A549 (cell line): Measurements from ENCODE around the gene DMPK. TPM values are rescaled to one million over a fixed set of nuclear protein-coding genes. Genes with fewer than 3 reads are reported as not detected.

Source experiments
- ATAC-seq, 2 experiments: fragments of 200-7000 bp in 1 of 2; fragments of >200 bp in 1 of 2; cut with Nextera tagmentation in 1 of 2; cut with Tn5 transposase in 1 of 2; 3 replicates each; pipeline versions ENCODE4 v1.8.0 to v1.9.1; 2018 to 2020; ENCODE audit warnings: mild to moderate bottlenecking in 1 of 2, moderate library complexity in 1 of 2
- CTCF ChIA-PET: fragments of 300-600 bp; sonication (Branson Sonifier 250); formaldehyde crosslinking; extraction: SDS; loops from one replicate; lab custom pipeline; 2021; ENCODE audit warnings: antibody characterized with exemption, inconsistent platforms; lab: Yijun Ruan, JAX
- POLR2A ChIA-PET: fragments of 350-600 bp; formaldehyde crosslinking; extraction: SDS; loops from one replicate; lab custom pipeline; 2021; ENCODE audit warnings: antibody characterized with exemption, inconsistent platforms; lab: Yijun Ruan, JAX
- DNase-seq, 2 experiments: peaks; one replicate each; pipeline versions ENCODE4 v3.0.0 to v3.0.0-alpha.2; 2011 to 2016; ENCODE audit warnings: low read depth in 1 of 2, low spot score in 1 of 2
- FAIRE-seq: peaks from 2 replicates; lab custom pipeline; 2011; peaks lifted over from hg19 to GRCh38; lab: Jason Lieb, UNC
- H3K27ac ChIP-seq, 2 experiments: fragments of >200 bp; sonication (Bioruptor Twin); formaldehyde crosslinking; 3 replicates each; pipeline ENCODE4 v1.5.1; 2016 to 2017
- H3K4me1 ChIP-seq: fragments of >200 bp; sonication (Bioruptor Twin); formaldehyde crosslinking; 3 replicates; pipeline ENCODE4 v1.6.1; 2016
- H3K4me2 ChIP-seq: fragments of >200 bp; sonication (Bioruptor Twin); formaldehyde crosslinking; 3 replicates; pipeline ENCODE4 v1.6.1; 2016
- H3K4me3 ChIP-seq: fragments of >200 bp; sonication (Bioruptor Twin); formaldehyde crosslinking; 3 replicates; pipeline ENCODE4 v1.5.1; 2016
- H3K9me3 ChIP-seq: fragments of >200 bp; sonication (Bioruptor Twin); formaldehyde crosslinking; 3 replicates; pipeline ENCODE4 v1.6.1; 2016
- CEBPB ChIP-seq, 2 experiments: fragments of >200 bp in 1 of 2; sonication (Bioruptor Twin) in 1 of 2; formaldehyde crosslinking in 1 of 2; IDR thresholded peaks; 2 replicates each; pipeline ENCODE4 v1.6.1; 2012 to 2016
- CHD4 ChIP-seq: fragments of 200-600 bp; sonication (generic); IDR thresholded peaks from 2 replicates; pipeline ENCODE4 v1.6.1; 2016; ENCODE audit warnings: antibody characterized with exemption, mild to moderate bottlenecking, borderline replicate concordance
- EHF ChIP-seq: fragments of 250-450 bp; sonication (Bioruptor Pico); IDR thresholded peaks from 2 replicates; pipeline ENCODE4 v1.5.0; 2020; ENCODE audit warnings: mild to moderate bottlenecking
- EP300 ChIP-seq, 2 experiments: fragments of >200 bp; sonication (Bioruptor Twin); formaldehyde crosslinking; IDR thresholded peaks; 2 replicates in 1 of 2; 3 replicates in 1 of 2; pipeline ENCODE4 v1.6.1; 2016 to 2017
- GATA3 ChIP-seq: IDR thresholded peaks from 2 replicates; pipeline ENCODE4 v1.6.1; 2012; ENCODE audit warnings: borderline replicate concordance
- HES2 ChIP-seq: fragments of >200 bp; sonication (Bioruptor Twin); formaldehyde crosslinking; IDR thresholded peaks from 2 replicates; pipeline ENCODE4 v1.6.1; 2016
- HOXA7 ChIP-seq: fragments of 250-450 bp; sonication (Bioruptor Pico); IDR thresholded peaks from 2 replicates; pipeline ENCODE4 v1.5.0; 2020; ENCODE audit warnings: mild to moderate bottlenecking, moderate library complexity
- HOXB13 ChIP-seq: fragments of 250-450 bp; sonication (Bioruptor Pico); IDR thresholded peaks from 2 replicates; pipeline ENCODE4 v1.5.0; 2020; ENCODE audit warnings: low read depth, mild to moderate bottlenecking, moderate library complexity
- HOXB5 ChIP-seq: fragments of 250-450 bp; sonication (Bioruptor Pico); IDR thresholded peaks from 2 replicates; pipeline ENCODE4 v1.5.0; 2020; ENCODE audit warnings: mild to moderate bottlenecking, moderate library complexity
- JUNB ChIP-seq: fragments of >200 bp; sonication (Bioruptor Twin); formaldehyde crosslinking; IDR thresholded peaks from 2 replicates; pipeline ENCODE4 v1.6.1; 2016
- KDM5A ChIP-seq: fragments of 200-600 bp; sonication (generic); IDR thresholded peaks from 2 replicates; pipeline ENCODE4 v1.6.1; 2016; ENCODE audit warnings: antibody characterized with exemption, mild to moderate bottlenecking
- MAFK ChIP-seq: fragments of 450-650 bp; IDR thresholded peaks from 2 replicates; pipeline ENCODE4 v1.6.1; 2014; ENCODE audit not compliant: partially characterized antibody
- MAX ChIP-seq: IDR thresholded peaks from 2 replicates; pipeline ENCODE4 v1.6.1; 2012
- MAZ ChIP-seq: fragments of 150-350 bp; IDR thresholded peaks from 2 replicates; pipeline ENCODE4 v1.6.1; 2014; ENCODE audit warnings: antibody characterized with exemption, low read depth, low read length, borderline replicate concordance
- NFE2L2 ChIP-seq: fragments of 150-350 bp; conservative IDR thresholded peaks from 2 replicates; pipeline ENCODE4 v1.6.1; 2014; ENCODE audit warnings: low read length
- PBX3 ChIP-seq: IDR thresholded peaks from 2 replicates; pipeline ENCODE4 v1.6.1; 2012
- PHF8 ChIP-seq: fragments of 200-600 bp; sonication (generic); IDR thresholded peaks from 2 replicates; pipeline ENCODE4 v1.6.1; 2016; ENCODE audit warnings: low read depth, mild to moderate bottlenecking, antibody characterized with exemption, moderate library complexity, borderline replicate concordance
- SMC3 ChIP-seq: fragments of >200 bp; sonication (Bioruptor Twin); formaldehyde crosslinking; IDR thresholded peaks from 3 replicates; pipeline ENCODE4 v1.6.1; 2018; ENCODE audit warnings: inconsistent platforms
- TP53 ChIP-seq: fragments of 250-450 bp; sonication (Bioruptor Pico); IDR thresholded peaks from 2 replicates; pipeline ENCODE4 v1.5.0; 2021; ENCODE audit warnings: mild to moderate bottlenecking, moderate library complexity
- ZC3H11A ChIP-seq: fragments of 450-650 bp; IDR thresholded peaks from 2 replicates; pipeline ENCODE4 v1.6.1; 2014; ENCODE audit warnings: antibody characterized with exemption, mild to moderate bottlenecking
- ZNF302 ChIP-seq: fragments of 250-450 bp; sonication (Bioruptor Pico); IDR thresholded peaks from 2 replicates; pipeline ENCODE4 v1.9.0; 2021; ENCODE audit warnings: inconsistent platforms, mild to moderate bottlenecking, moderate library complexity
- ZSCAN20 ChIP-seq: fragments of 250-450 bp; sonication (Bioruptor Pico); IDR thresholded peaks from 2 replicates; pipeline ENCODE4 v1.8.0; 2022; ENCODE audit warnings: mild to moderate bottlenecking, moderate library complexity
- WGBS: methylation state at CpG from one replicate; pipeline ENCODE4 v1.1.6; 2017; ENCODE audit errors: missing lambda C conversion rate; 5-methylcytosine and 5-hydroxymethylcytosine counted together
- polyA plus RNA-seq, 4 experiments: library from polyadenylated mRNA; depleted of rRNA in 3 of 4; stranded (reverse); fragments of >200 nt; fragmentation: RNase III in 1 of 4; extraction: RNeasy Plus Mini Kit Qiagen cat#74134 plus additional on column Dnase treatment in 1 of 4; gene quantifications; 2 replicates in 3 of 4; 3 replicates in 1 of 4; pipeline ENCODE4 v1.2.3, GENCODE V29; 2011 to 2017
- TF ChIP-seq, protein P1 (sequence below): fragments of 250-450 bp; sonication (Bioruptor Pico); IDR thresholded peaks from 2 replicates; pipeline ENCODE4 v1.5.0; 2020; ENCODE audit warnings: low read depth, mild to moderate bottlenecking, moderate library complexity
- TF ChIP-seq, protein P2 (sequence below): fragments of 150-350 bp; IDR thresholded peaks from 2 replicates; pipeline ENCODE4 v1.6.1; 2014; ENCODE audit warnings: low read depth, mild to moderate bottlenecking, low read length
- TF ChIP-seq, protein P3 (sequence below): fragments of >200 bp; sonication (Bioruptor Twin); formaldehyde crosslinking; IDR thresholded peaks from 3 replicates; pipeline ENCODE4 v1.5.1; 2016

The DMPK gene
- polyA plus RNA-seq, 2 of the 4 experiments (the other 2 are of a cell fraction): 21.6 to 56.6 TPM

GRCh38 chr19:45820413-45821102 lies 38.3 kb upstream of the DMPK start:
- POLR2A ChIA-PET: interaction anchor here (1.1 to 1.3 kb wide), 2 partner anchors 8 to 43 kb away, joined by 3 to 5 read pairs; partner anchors contain the start of gene SYMPK
- CTCF ChIA-PET: interaction anchor here (0.6 to 74.3 kb wide), 7 partner anchors 12 to 445 kb away, joined by 3 to 2204 read pairs (median 151); partner anchors contain the start of genes DMPK, DMWD, IRF2BP1 and RSPH6A
- ATAC-seq (no peak), FAIRE-seq (no peak), DNase-seq (no peak)
- WGBS: 78% methylated on average over 20 of the region's 20 CpGs
- H3K27ac ChIP-seq: no peak overlapping the region
- H3K4me3 ChIP-seq: no peak overlapping the region
- H3K4me2 ChIP-seq: no peak overlapping the region
- TF ChIP-seq HOXA7 (no peak), ZSCAN20 (CRISPR knock-in tag) (no peak), SMC3 (no peak)
- H3K4me1 ChIP-seq: peaks cover 10% of the 10 kb centered on the region; the same call in 1 of the 3 replicates
- H3K9me3 ChIP-seq: no peaks in the 10 kb centered on the region

DNA sequence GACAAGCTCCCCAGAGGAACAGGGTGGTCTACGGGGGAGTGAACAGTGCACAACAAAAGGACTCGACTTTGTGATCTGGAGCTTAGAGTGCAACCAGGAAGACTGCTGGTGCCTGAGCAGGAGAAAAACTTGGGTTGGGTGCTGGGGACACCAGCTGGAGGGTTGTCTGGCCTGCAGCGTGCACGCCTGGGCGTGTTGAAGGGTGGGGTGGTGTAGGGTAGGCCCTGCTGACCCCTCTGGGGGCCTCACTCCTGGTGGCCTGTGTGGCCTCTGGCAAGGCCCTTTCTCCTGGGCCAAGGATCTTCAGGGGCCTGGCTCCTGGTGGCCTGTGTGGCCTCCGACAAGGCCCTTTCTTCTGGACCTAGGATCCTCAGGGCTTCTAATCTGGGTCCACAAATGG lies 37.5 kb upstream of the DMPK start:
- Histone ChIP-seq H3K4me1 (peaks cover 10% of the 10 kb centered on the region; the same call in 1 of the 3 replicates), H3K9me3 (no peaks in the 10 kb centered on the region)
- no peak for ATAC-seq
- CTCF ChIA-PET: interaction anchor here (8.9 to 74.3 kb wide), 4 partner anchors 12 to 63 kb away, joined by 151 to 2204 read pairs (median 1186); partner anchors contain the start of genes DMPK, DMWD, IRF2BP1 and RSPH6A
- TF ChIP-seq, protein P1, sequence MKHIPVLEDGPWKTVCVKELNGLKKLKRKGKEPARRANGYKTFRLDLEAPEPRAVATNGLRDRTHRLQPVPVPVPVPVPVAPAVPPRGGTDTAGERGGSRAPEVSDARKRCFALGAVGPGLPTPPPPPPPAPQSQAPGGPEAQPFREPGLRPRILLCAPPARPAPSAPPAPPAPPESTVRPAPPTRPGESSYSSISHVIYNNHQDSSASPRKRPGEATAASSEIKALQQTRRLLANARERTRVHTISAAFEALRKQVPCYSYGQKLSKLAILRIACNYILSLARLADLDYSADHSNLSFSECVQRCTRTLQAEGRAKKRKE (CRISPR knock-in tag): no peak
- TF ChIP-seq ZNF302 (CRISPR knock-in tag) (no peak), MAFK (no peak), HES2 (no peak), NFE2L2 (no peak), HOXB5 (no peak), CEBPB (IDR thresholded peaks at IDR 0.05) (no peak), TP53 (CRISPR knock-in tag) (no peak), KDM5A (no peak), GATA3 (no peak), PHF8 (no peak), MAZ (no peak), EHF (CRISPR knock-in tag) (no peak), MAX (no peak), JUNB (no peak), ZC3H11A (no peak)
- TF ChIP-seq, protein P2, sequence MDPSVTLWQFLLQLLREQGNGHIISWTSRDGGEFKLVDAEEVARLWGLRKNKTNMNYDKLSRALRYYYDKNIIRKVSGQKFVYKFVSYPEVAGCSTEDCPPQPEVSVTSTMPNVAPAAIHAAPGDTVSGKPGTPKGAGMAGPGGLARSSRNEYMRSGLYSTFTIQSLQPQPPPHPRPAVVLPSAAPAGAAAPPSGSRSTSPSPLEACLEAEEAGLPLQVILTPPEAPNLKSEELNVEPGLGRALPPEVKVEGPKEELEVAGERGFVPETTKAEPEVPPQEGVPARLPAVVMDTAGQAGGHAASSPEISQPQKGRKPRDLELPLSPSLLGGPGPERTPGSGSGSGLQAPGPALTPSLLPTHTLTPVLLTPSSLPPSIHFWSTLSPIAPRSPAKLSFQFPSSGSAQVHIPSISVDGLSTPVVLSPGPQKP: no peak
- TF ChIP-seq, all 56 proteins: peak for 0
- Histone ChIP-seq H3K4me2 (no peak overlapping the region), H3K27ac (peak overlapping the region in 1 of 2 experiments; percentile 18; a peak in 2 of 6 replicates), H3K4me3 (no peak overlapping the region)
- no peak for FAIRE-seq
- 88% methylated on average over 6 of the region's 6 CpGs for WGBS
- POLR2A ChIA-PET: interaction anchor here (1.1 to 1.3 kb wide), 2 partner anchors 9 to 44 kb away, joined by 3 to 5 read pairs; partner anchors contain the start of gene SYMPK
- no peak for DNase-seq

DNA sequence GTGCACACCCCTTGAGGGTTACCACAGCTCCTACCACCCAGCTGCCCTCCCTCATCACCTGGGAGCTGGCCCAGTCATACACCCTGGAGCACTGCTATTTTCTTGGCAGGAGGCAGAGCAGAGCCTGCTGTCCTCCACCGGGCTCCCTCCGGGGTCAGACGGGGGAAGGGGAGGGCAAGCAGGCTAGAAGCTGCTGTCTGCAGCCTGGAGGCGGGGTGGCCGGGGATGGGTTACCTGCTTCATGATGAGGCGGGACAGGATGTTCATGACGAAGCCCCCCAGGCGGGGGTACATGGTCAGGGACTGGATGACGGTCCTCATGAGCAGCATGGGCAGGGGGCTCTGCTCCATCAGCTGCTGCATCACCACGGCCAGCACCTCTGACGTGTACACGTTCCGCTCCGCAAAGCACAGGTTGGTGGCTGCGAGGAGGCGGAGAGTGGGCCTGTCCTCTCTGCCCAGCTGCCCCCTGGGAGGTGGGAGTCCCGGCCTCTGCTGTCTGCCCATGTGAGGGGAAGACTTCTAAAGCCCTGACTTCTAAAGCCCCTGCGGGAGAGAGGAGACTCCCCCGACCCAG lies 35.5 kb upstream of the DMPK start:
- ChIA-PET CTCF (interaction anchor here (0.6 to 74.3 kb wide), 29 partner anchors 10 to 448 kb away, joined by 3 to 2204 read pairs (median 5); partner anchors contain the start of genes CCDC61, DMPK, DMWD and FOXA3), POLR2A (interaction anchor here (0.7 to 1.4 kb wide), 5 partner anchors 9 to 96 kb away, joined by 3 to 5 read pairs (median 4); partner anchors contain the start of gene IRF2BP1)
- ATAC-seq: peak in 1 of 2 experiments; percentile 30; a peak in 3 of 6 replicates
- 75% methylated on average over 19 of the region's 19 CpGs for WGBS
- no peak overlapping the region for H3K27ac ChIP-seq
- H3K4me1 ChIP-seq: peaks cover 10% of the 10 kb centered on the region; the same call in 1 of the 3 replicates
- no peaks in the 10 kb centered on the region for H3K9me3 ChIP-seq
- no peak overlapping the region for H3K4me3 ChIP-seq
- H3K4me2 ChIP-seq: no peak overlapping the region
- no peak for DNase-seq
- FAIRE-seq: no peak
- TF ChIP-seq HOXB13 (CRISPR knock-in tag) (no peak), EP300 (IDR thresholded peaks at IDR 0.05) (no peak), MAFK (no peak), MAX (no peak), PBX3 (no peak), CHD4 (no peak), ZNF302 (CRISPR knock-in tag) (no peak)
- TF ChIP-seq, protein P2: no peak
- TF ChIP-seq, protein P3, sequence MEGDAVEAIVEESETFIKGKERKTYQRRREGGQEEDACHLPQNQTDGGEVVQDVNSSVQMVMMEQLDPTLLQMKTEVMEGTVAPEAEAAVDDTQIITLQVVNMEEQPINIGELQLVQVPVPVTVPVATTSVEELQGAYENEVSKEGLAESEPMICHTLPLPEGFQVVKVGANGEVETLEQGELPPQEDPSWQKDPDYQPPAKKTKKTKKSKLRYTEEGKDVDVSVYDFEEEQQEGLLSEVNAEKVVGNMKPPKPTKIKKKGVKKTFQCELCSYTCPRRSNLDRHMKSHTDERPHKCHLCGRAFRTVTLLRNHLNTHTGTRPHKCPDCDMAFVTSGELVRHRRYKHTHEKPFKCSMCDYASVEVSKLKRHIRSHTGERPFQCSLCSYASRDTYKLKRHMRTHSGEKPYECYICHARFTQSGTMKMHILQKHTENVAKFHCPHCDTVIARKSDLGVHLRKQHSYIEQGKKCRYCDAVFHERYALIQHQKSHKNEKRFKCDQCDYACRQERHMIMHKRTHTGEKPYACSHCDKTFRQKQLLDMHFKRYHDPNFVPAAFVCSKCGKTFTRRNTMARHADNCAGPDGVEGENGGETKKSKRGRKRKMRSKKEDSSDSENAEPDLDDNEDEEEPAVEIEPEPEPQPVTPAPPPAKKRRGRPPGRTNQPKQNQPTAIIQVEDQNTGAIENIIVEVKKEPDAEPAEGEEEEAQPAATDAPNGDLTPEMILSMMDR: no peak
